ENCODE data around the gene COMP.

The COMP gene

GRCh38 chr19:18769989-18770528, 21.0 kb downstream of the COMP start:
- no peak for DNase-seq (ENCODE audit: low read depth in 2 of 2)

DNA sequence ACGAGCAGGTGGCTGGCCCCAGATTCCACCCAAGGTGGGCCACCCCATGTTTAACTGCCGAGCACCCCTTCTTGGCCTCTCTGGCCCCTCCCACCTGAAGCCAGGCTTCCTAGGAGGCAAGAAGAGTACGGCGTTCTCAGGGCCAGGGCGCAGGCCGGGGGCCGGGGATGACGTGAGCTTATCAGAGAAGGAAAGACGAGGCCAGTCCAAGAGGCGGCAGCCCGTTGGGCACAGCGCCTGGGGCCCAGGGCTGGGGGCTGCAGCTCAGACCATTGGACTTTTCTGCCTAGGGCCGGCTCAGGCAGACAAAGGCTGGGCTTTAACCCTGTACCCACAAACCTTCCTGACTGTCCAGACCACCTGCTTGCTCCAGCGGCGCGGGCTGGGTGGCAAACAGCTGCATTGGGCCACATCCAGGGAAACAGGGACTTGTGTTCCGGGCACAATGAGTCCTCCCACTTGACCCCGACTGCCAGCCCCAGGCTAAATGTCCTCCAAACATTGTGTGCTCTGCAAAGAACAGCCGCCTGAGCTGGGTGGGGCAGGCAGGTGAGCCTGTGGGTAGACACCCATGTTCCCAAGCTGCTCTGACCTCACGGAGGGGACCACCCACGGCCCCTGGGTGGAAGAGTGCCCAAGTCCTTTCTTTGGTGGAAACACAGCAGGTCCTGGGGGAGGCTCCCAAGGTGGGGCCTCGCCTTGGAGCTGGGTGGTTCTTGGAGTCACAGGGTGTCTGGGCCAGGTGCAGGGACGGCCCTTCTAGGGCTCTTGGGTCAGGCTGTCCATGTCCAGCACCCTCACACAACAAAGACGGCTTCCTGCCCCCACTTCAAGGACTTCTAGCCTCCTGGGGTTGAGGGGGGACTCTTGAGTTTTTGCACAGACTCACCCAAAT, 21.9 kb downstream of the COMP start:
- no peak for DNase-seq (ENCODE audit: low read depth in 2 of 2)

- no peak for DNase-seq (ENCODE audit: low read depth in 2 of 2)
Measured at GRCh38 chr19:18768046-18768771, 22.9 kb downstream of the COMP start.

DNA sequence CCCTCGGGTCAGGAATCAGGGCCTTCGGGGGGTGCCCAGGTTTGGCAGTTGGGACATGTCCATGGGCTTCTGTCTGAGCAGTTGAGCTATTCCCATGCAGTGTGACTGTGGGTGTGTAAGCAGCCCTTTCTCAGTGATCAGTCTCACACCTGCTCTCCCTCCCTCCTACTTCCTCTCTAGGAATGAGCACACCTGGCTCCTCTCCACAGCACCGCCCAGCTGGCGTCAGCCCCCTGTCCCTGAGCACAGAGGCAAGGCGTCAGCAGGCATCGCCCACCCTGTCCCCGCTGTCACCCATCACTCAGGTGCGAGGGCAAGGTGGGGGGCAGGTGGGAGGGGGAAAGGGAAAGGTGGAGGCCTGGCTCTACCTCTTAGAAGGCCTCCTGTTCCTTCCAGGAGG, 25.9 kb downstream of the COMP start:
- DNase-seq (ENCODE audit: low read depth in 2 of 2), result no peak

DNA sequence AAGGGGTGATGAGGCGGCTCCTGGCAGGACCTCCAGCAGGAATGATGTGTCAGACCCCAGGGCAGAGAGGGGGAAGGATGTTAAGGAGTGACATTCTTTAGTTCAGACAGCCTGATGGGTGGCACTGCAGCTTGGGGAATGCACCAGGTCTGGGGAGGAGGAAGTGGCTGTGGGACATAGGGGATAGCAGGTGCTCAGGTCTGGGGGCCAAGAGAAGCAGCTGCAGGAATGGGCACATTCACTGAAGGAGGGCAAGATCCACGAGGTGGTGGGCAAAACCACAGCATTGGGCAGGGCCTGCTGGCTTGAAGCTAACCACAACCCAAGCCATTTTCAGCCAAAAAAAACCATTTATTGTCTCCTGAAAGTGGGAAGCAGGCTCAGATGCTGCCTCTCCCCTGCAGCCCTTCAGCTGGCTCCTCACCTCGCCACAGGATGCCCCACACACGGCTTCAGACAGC, 26.5 kb downstream of the COMP start:
- no peak for DNase-seq (ENCODE audit: low read depth in 2 of 2)

GRCh38 chr19:18763674-18764590, 27.2 kb downstream of the COMP start:
- no peak for DNase-seq (ENCODE audit: low read depth in 2 of 2)

DNA sequence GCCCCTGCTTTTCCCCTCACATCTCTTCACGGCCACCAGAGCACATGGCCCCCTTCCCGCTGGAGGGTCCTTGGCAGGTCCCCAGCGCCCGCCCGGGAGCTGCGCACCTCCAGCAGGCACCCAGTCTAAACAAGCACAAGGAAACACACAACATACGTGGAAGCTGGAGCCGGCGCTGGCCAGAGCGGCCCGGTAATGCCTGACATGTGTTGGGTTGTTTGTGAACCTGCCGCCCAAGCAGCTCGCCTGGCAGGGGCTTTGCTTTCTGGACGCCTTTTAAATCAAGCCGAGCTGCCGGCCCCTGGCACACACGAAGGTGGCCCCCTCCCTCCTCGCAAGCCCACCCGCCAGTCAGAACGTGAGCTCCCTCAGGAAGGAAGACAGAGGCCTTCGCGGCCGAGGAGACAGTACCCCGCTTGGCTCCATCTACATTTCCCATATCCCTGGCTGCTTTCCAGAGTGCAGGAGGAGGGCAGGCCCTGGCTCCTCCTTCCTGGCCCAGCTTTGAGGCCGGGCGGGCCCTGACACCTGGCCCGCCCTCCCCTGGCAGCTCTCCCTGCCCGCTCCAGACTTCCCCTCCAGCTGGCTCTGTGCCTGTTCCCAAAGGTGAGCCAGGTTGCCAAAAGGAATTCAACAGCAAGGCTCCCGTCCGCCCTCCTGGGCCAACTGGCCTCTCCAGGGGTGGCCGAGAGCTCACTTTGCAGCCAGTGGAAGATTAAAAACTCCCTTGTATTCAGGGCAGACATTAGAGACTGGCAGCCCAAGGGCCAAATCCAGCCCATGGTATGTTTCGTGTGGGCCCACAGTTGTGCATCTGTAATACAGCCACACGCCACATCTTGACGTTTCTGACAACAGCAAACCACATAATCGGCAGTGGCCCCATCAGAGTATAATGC, 28.7 kb downstream of the COMP start:
- DNase-seq (ENCODE audit: low read depth in 2 of 2), result no peak

- no peak for DNase-seq (ENCODE audit: low read depth in 2 of 2)
Measured at GRCh38 chr19:18761531-18762110, 29.5 kb downstream of the COMP start.

GRCh38 chr19:18760440-18761383, 30.4 kb downstream of the COMP start:
- DNase-seq (ENCODE audit: low read depth in 2 of 2), result no peak

DNA sequence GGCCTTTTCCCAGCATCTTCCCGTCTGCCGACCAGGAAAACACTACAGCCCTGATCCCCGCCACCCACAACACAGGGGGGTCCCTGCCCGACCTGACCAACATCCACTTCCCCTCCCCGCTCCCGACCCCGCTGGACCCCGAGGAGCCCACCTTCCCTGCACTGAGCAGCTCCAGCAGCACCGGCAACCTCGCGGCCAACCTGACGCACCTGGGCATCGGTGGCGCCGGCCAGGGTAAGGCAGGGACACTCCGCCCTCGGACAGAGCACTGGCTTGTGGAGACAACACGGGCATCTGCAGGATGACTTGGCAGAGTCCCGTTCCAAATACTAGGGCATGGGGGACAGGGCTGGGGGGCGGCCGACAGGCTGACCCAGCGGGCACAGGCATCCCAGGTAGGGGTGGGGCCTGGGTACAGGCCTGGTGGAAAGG, 31.1 kb downstream of the COMP start:
- no peak for DNase-seq (ENCODE audit: low read depth in 2 of 2)

- no peak for DNase-seq (ENCODE audit: low read depth in 2 of 2)
Measured at GRCh38 chr19:18759304-18759994, 31.7 kb downstream of the COMP start.

- no peak for DNase-seq (ENCODE audit: low read depth in 2 of 2)
Measured at GRCh38 chr19:18756896-18757295, 34.2 kb downstream of the COMP start.

DNA sequence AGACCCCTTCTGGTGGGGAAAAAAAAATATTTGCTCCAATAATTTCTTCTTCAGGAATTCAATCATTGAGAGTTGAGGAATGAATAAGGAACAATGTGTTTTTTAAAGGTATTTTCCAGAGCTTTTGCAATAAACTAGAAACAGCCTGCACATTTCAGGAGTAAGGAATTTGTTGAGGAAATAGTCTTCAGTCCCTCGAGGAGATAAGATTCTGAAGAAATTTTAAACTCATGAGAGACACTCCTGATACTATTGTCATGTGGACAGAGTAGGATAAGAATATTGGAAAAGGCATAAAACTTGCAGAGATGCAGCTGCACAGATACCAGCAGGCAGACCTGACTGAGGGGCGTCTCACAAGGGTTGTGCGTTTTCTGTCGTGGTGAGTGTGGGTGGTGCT, 36.6 kb downstream of the COMP start:
- no peak for DNase-seq (ENCODE audit: low read depth in 2 of 2)

DNA sequence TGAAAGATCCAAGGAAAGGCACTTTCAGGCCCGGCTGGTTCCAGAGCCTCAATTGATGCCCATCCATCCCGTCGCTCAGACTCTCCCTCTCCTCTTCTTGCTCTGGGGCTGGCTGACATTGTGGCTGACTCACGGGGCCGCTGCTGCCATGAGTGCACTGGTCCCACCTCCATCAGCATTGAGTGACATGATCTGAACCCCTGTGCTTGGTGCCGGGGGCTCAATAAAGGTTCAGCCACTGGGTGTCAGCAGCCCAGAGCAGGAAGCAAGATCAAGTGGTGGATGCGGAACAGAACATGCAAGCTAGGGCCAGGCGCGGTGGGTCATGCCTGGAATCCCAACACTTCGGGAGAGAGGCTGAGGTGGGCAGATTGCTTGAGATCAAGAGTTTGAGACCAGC, 39.5 kb downstream of the COMP start:
- no peak for DNase-seq (ENCODE audit: low read depth in 2 of 2)

- DNase-seq (ENCODE audit: low read depth in 2 of 2), result no peak
Measured at GRCh38 chr19:18750295-18750970, 40.7 kb downstream of the COMP start.

DNA sequence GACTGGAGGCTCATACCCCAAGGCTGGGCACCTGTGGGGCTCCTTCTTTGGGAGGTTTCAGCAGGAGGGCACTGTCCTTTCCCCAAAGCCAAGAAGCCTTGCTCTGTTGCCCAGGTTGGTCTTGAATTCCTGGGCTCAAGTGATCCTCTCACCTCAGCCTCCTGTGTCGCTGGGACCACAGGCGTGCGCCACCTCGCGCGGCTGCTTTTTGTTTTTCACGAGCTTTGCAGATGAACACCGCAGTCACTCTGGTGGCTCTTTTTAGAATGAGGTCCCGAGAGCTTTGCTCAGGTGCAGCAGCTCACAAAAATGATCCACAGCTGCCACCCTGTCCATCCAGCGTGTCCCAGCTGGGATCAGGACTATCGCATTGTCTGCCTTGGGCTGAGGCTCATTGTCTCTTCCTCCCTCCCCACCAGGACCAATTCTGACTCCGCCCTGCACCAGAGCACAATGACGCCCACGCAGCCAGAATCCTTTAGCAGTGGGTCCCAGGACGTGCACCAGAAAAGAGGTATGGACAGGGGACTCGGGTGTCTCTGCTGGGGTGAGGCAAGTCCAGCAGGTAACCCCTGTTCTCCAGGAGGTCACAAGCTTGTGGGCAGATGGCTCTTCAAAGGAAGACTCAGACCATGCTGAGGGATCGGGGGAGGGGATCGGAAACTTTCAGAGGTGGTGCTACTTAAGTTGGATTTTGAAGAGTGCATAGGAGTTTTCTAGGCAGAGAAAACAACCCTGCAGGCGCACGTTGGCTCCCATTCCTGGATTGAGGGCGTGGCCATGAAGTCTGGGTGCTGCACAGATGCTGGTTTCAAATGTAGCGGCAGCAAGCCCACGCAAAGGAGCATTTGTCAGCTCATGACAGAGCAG, 41.5 kb downstream of the COMP start:
- no peak for DNase-seq (ENCODE audit: low read depth in 2 of 2)
